Measurements from ENCODE around the gene PKP3.
A peak's percentile ranks its signal among the peaks of the same experiment; 100 is the strongest.
"Not testable (repeated sequence)": the region's sequence is repeated elsewhere in the genome, so short reads cannot be mapped to it uniquely, and the experiment has no call there.

PKP3 gene

GRCh38 chr11:431921-432320 lies 37.9 kb downstream of the PKP3 start:
- DNase-seq, result no peak

- no peak for DNase-seq
Observed at GRCh38 chr11:432501-433100, 38.6 kb downstream of the PKP3 start.

- no peak for DNase-seq
Observed at GRCh38 chr11:433111-433510, 39.1 kb downstream of the PKP3 start.

- no peak for DNase-seq
Observed at GRCh38 chr11:433641-434040, 39.6 kb downstream of the PKP3 start.

- DNase-seq, result no peak
Observed at GRCh38 chr11:434496-434895, 40.5 kb downstream of the PKP3 start.

- not testable (repeated sequence) for DNase-seq
Observed at GRCh38 chr11:434999-435740, 41.2 kb downstream of the PKP3 start.

- DNase-seq, result no peak
Observed at GRCh38 chr11:437228-437870, 43.3 kb downstream of the PKP3 start.

- no peak for DNase-seq
Observed at GRCh38 chr11:438101-438844, 44.3 kb downstream of the PKP3 start.

- no peak for DNase-seq
Observed at GRCh38 chr11:439315-440064, 45.5 kb downstream of the PKP3 start.

GRCh38 chr11:440065-441042 lies 46.3 kb downstream of the PKP3 start:
- no peak for DNase-seq

- DNase-seq, result no peak
Observed at GRCh38 chr11:441043-441417, 47.0 kb downstream of the PKP3 start.

- peak; percentile 54 to 65 (median 58) for DNase-seq
Observed at GRCh38 chr11:441418-442274, 47.6 kb downstream of the PKP3 start, which contains the start of gene ANO9. Gene ANO9, minus strand, starts transcription at chr11:442011. Its CDS starts 85 bp downstream, at chr11:441926.

GRCh38 chr11:442611-443081 lies 48.6 kb downstream of the PKP3 start:
- no peak for DNase-seq

GRCh38 chr11:443542-444199 lies 49.7 kb downstream of the PKP3 start:
- no peak for DNase-seq

GRCh38 chr11:444396-445144 lies 50.6 kb downstream of the PKP3 start:
- no peak for DNase-seq

GRCh38 chr11:445765-446588 lies 52.0 kb downstream of the PKP3 start:
- no peak for DNase-seq

GRCh38 chr11:446891-447290 lies 52.9 kb downstream of the PKP3 start:
- no peak for DNase-seq

Measured in T-helper 1 cell (primary cell).